ENCODE results near the gene TTC16. TPM values are rescaled to one million over a fixed set of nuclear protein-coding genes. Genes with fewer than 3 reads are reported as not detected.

The TTC16 gene
- total RNA-seq, 1 donor from 2014 or later = 1.3 TPM

DNA sequence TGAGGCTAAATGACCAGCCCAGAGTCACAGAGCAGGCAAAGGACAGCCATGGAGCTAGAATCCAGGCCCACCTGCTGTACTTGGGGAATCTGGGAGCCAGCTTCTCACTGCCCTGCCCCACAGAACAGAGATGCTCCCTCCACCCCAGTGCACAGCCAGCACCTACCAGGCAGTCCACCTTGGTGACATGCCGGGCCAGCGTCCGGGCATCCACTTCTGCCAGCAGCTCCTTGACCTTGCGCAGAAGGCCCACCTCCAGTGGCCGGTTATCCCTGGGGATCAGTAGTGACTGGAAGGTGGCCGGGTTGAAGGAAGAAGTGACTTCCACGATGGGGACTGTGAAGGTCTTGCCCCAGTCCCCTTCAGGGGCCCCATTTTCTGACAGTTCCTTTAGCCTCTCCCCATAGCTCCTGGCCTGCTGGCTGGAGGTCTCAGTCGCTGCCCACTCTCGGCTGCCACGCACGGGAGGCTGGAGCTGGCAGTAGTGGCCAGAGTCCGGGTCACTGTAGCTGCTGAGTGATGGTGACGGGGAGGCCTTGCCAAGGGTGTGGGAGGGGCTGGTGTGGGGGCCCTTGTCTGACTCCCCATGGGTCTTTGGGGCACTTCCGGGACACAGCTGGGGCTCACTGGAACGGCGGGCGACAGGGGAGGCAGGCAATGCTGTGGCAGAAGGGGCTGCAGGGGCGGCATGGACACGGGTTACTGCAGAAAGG lies 28.7 kb downstream of the TTC16 start:
- Histone ChIP-seq H3K27ac (no peak overlapping the region), H3K9me3 (no peaks in the 10 kb centered on the region), H3K4me3 (no peak overlapping the region), H3K27me3 (ENCODE audit: low read depth) (no peaks in the 10 kb centered on the region), H3K36me3 (peaks cover 91% of the 10 kb centered on the region), H3K4me1 (peaks cover 31% of the 10 kb centered on the region)
- ATAC-seq (no peak), DNase-seq (no peak)
- TF ChIP-seq, protein P1, sequence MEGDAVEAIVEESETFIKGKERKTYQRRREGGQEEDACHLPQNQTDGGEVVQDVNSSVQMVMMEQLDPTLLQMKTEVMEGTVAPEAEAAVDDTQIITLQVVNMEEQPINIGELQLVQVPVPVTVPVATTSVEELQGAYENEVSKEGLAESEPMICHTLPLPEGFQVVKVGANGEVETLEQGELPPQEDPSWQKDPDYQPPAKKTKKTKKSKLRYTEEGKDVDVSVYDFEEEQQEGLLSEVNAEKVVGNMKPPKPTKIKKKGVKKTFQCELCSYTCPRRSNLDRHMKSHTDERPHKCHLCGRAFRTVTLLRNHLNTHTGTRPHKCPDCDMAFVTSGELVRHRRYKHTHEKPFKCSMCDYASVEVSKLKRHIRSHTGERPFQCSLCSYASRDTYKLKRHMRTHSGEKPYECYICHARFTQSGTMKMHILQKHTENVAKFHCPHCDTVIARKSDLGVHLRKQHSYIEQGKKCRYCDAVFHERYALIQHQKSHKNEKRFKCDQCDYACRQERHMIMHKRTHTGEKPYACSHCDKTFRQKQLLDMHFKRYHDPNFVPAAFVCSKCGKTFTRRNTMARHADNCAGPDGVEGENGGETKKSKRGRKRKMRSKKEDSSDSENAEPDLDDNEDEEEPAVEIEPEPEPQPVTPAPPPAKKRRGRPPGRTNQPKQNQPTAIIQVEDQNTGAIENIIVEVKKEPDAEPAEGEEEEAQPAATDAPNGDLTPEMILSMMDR (IDR thresholded peaks at IDR 0.05) = no peak
- intact Hi-C loops (cut with DNase I) = no loop called here

DNA sequence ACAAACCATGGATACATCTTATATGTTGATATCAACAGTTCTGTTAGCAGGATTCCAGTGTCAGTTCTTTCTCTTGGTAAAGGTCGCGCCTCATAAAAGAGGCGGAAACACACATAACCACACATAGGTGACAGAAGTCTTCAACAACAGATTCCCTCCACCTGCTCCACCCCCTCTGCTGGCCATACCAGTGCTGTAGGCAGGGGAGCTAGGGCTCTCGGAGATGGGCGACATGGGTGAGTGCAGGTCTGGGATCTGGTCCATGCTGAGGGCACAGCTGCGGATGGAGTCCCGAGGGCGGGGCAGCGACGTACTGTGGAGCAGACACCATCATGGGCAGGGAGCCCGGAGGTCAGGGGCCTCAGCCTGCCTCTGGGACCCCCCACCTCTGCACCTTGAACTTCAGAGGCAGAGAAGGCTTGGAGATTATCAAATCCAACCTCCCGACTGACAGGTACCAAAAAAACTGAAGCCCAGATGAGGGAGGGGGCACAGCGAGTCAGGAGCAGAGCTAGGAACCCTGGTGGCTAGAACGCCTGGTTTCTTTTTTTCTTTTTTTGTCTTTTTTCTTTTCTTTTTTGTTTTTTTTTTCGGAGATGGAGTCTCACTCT lies 31.2 kb downstream of the TTC16 start:
- intact Hi-C loops (cut with DNase I) = no loop called here
- ATAC-seq (no peak), DNase-seq (no peak)
- H3K4me1 ChIP-seq = peaks cover 13% of the 10 kb centered on the region
- H3K27me3 ChIP-seq (ENCODE audit: low read depth) = no peaks in the 10 kb centered on the region
- no peaks in the 10 kb centered on the region for H3K9me3 ChIP-seq
- H3K36me3 ChIP-seq = peaks cover 98% of the 10 kb centered on the region
- H3K4me3 ChIP-seq = no peak overlapping the region
- TF ChIP-seq, protein P1 (IDR thresholded peaks at IDR 0.05) = no peak
- H3K27ac ChIP-seq = no peak overlapping the region

DNA sequence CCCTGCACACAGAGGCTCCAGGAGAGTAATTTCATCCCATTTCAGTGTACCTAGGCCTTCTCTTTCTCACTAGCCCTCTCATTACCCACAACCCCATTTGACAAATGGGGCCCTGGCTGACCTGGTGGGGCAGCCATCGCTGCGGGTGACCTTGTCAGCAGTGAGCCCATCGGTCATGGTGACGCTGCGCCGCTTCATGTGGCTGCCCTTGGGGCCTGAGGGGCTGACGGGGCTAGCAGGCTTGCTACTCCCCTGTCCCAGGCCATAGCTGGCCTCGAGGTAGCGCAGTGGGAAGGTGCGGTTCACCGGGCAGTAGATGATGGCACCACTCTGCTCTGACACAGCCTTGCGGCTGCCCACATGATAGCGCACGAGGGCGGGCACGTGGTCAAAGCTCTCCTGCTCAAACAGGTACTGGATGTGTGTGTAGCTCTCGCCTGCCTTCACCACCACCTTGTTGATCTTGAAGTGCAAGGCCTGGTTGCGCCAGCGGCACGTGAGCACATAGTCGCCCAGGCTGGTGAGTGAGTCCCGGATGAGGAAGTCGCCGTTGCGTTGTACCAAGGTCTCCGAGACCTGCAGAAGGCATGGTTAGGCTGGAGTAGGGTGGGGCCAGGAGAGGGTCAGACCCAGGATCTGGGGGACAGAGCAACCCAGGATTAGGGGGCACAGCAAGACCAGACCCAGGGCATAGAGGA lies 33.4 kb downstream of the TTC16 start:
- DNase-seq (no peak), ATAC-seq (no peak)
- H3K36me3 ChIP-seq = peaks cover 96% of the 10 kb centered on the region
- no peak overlapping the region for H3K4me3 ChIP-seq
- peaks cover 15% of the 10 kb centered on the region for H3K4me1 ChIP-seq
- peaks cover 7% of the 10 kb centered on the region for H3K27me3 ChIP-seq (ENCODE audit: low read depth)
- H3K9me3 ChIP-seq = no peaks in the 10 kb centered on the region
- TF ChIP-seq, protein P1 (IDR thresholded peaks at IDR 0.05) = no peak
- no peak overlapping the region for H3K27ac ChIP-seq
- intact Hi-C loops (cut with DNase I) = no loop called here

DNA sequence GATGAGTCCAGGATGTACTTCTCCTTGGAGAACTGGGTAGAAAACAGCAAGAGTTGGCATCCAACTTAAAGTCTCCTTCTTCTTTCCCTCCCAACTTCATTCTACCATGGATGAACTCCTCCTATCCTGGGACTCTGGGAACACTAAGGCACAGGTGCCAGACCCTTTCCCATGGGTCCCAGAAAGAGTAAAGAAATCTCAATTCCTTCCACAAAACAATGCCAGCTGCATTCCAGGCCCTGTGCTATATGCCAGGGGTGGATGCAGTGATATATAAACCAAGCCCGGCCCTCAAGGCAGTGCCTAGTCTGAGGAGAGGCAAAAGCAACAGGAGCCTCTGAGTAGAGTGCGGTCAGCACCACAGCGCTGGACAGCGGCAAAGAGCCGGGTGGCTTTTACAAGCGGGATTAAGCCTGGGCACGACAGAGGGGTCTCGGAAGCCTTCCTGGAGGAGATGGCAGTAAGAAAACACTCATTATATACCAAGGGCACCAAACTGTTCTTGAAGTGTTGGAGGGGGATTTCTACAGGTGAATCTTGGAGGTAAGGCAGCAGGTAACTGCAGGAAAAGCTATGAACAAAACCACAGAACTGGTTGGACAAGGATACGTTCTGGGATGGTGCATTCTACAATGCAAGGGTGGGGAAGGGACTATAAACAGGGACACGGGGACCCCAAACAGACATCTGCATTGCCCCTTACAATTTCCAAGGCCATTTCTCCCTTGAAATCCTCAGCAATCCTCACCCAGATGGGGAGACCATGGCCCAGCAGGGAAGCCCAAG lies 35.6 kb downstream of the TTC16 start:
- no peak overlapping the region for H3K4me3 ChIP-seq
- intact Hi-C loops (cut with DNase I) = no loop called here
- DNase-seq (no peak), ATAC-seq (no peak)
- H3K27ac ChIP-seq = no peak overlapping the region
- H3K27me3 ChIP-seq (ENCODE audit: low read depth) = peaks cover 12% of the 10 kb centered on the region
- peaks cover 84% of the 10 kb centered on the region for H3K36me3 ChIP-seq
- peaks cover 31% of the 10 kb centered on the region for H3K4me1 ChIP-seq
- no peaks in the 10 kb centered on the region for H3K9me3 ChIP-seq
- TF ChIP-seq, protein P1 (IDR thresholded peaks at IDR 0.05) = no peak

DNA sequence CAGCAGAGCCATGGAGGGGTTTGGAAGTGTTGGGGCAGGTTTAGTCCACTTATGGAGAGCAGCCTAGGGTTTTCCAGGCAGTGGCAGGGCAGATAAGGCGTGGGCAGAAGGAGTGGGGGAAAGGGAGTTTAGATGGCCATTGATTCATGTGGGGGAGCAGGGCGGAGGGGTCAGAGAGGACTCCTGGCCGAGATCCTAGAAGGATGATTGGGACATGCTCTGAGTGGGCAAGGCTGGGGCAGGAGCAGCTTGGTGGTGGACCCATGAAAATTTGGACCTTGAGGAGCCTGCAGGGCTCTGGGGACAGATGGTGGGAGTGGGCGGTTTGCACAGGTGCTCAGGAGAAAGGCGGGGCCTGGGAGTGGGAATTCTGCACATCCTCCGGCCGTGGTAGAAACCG lies 37.3 kb downstream of the TTC16 start:
- Histone ChIP-seq H3K36me3 (peaks cover 72% of the 10 kb centered on the region), H3K4me1 (peaks cover 31% of the 10 kb centered on the region), H3K27ac (no peak overlapping the region), H3K27me3 (ENCODE audit: low read depth) (peaks cover 12% of the 10 kb centered on the region), H3K9me3 (no peaks in the 10 kb centered on the region), H3K4me3 (no peak overlapping the region)
- TF ChIP-seq, protein P1 (IDR thresholded peaks at IDR 0.05) = no peak
- intact Hi-C loops (cut with DNase I) = no loop called here
- no peak for DNase-seq
- no peak for ATAC-seq

Data from lower lobe of right lung (tissue), 2 donors.